ENCODE results near the gene EDNRB.
"Not testable (repeated sequence)": the region's sequence is repeated elsewhere in the genome, so short reads cannot be mapped to it uniquely, and the experiment has no call there.

EDNRB gene

GRCh38 chr13:77876176-77876575, 42.5 kb downstream of the EDNRB start:
- no peaks in the 10 kb centered on the region for H3K36me3 Mint-ChIP-seq
- H3K27me3 Mint-ChIP-seq, result peaks cover 3% of the 10 kb centered on the region
- no peak overlapping the region for H3K27ac Mint-ChIP-seq
- no peaks in the 10 kb centered on the region for H3K9me3 Mint-ChIP-seq (ENCODE audit: low read depth)
- no peaks in the 10 kb centered on the region for H3K4me1 Mint-ChIP-seq (ENCODE audit: low read depth)
- H3K4me3 Mint-ChIP-seq, result no peak overlapping the region

- Mint-ChIP-seq H3K4me1 (ENCODE audit: low read depth) (no peaks in the 10 kb centered on the region), H3K4me3 (no peak overlapping the region), H3K27me3 (peaks cover 3% of the 10 kb centered on the region), H3K27ac (no peak overlapping the region), H3K36me3 (no peaks in the 10 kb centered on the region), H3K9me3 (ENCODE audit: low read depth) (no peaks in the 10 kb centered on the region)
Measured at GRCh38 chr13:77874406-77874805, 44.2 kb downstream of the EDNRB start.

GRCh38 chr13:77872995-77873394, 45.6 kb downstream of the EDNRB start:
- Mint-ChIP-seq H3K4me1 (ENCODE audit: low read depth) (no peaks in the 10 kb centered on the region), H3K9me3 (ENCODE audit: low read depth) (peaks cover 2% of the 10 kb centered on the region), H3K4me3 (no peak overlapping the region), H3K36me3 (no peaks in the 10 kb centered on the region), H3K27ac (no peak overlapping the region), H3K27me3 (peaks cover 3% of the 10 kb centered on the region)

GRCh38 chr13:77871596-77871995, 47.0 kb downstream of the EDNRB start:
- Mint-ChIP-seq H3K36me3 (no peaks in the 10 kb centered on the region), H3K4me3 (no peak overlapping the region), H3K4me1 (ENCODE audit: low read depth) (no peaks in the 10 kb centered on the region), H3K27me3 (peaks cover 1% of the 10 kb centered on the region), H3K27ac (no peak overlapping the region), H3K9me3 (ENCODE audit: low read depth) (peaks cover 6% of the 10 kb centered on the region)

GRCh38 chr13:77868717-77869116, 49.9 kb downstream of the EDNRB start:
- Mint-ChIP-seq H3K9me3 (ENCODE audit: low read depth) (peaks cover 6% of the 10 kb centered on the region), H3K27ac (no peak overlapping the region), H3K4me3 (no peak overlapping the region), H3K36me3 (no peaks in the 10 kb centered on the region), H3K4me1 (ENCODE audit: low read depth) (no peaks in the 10 kb centered on the region), H3K27me3 (peaks cover 5% of the 10 kb centered on the region)

GRCh38 chr13:77866971-77867370, 51.7 kb downstream of the EDNRB start:
- H3K9me3 Mint-ChIP-seq (ENCODE audit: low read depth), result peaks cover 6% of the 10 kb centered on the region
- no peak overlapping the region for H3K4me3 Mint-ChIP-seq
- no peak overlapping the region for H3K27ac Mint-ChIP-seq
- no peaks in the 10 kb centered on the region for H3K36me3 Mint-ChIP-seq
- H3K4me1 Mint-ChIP-seq (ENCODE audit: low read depth), result no peaks in the 10 kb centered on the region
- peaks cover 4% of the 10 kb centered on the region for H3K27me3 Mint-ChIP-seq

- Mint-ChIP-seq H3K4me1 (ENCODE audit: low read depth) (no peaks in the 10 kb centered on the region), H3K27ac (no peak overlapping the region), H3K36me3 (no peaks in the 10 kb centered on the region), H3K4me3 (no peak overlapping the region), H3K9me3 (ENCODE audit: low read depth) (peaks cover 6% of the 10 kb centered on the region), H3K27me3 (peaks cover 4% of the 10 kb centered on the region)
Measured at GRCh38 chr13:77865622-77866021, 53.0 kb downstream of the EDNRB start.

- Mint-ChIP-seq H3K4me3 (no peak overlapping the region), H3K9me3 (ENCODE audit: low read depth) (peaks cover 6% of the 10 kb centered on the region), H3K27ac (no peak overlapping the region), H3K27me3 (peaks cover 4% of the 10 kb centered on the region), H3K36me3 (no peaks in the 10 kb centered on the region), H3K4me1 (ENCODE audit: low read depth) (no peaks in the 10 kb centered on the region)
Measured at GRCh38 chr13:77863144-77863543, 55.5 kb downstream of the EDNRB start.

GRCh38 chr13:77861741-77862140, 56.9 kb downstream of the EDNRB start:
- Mint-ChIP-seq H3K4me1 (ENCODE audit: low read depth) (no peaks in the 10 kb centered on the region), H3K4me3 (no peak overlapping the region), H3K27me3 (peaks cover 4% of the 10 kb centered on the region), H3K27ac (no peak overlapping the region), H3K36me3 (no peaks in the 10 kb centered on the region), H3K9me3 (ENCODE audit: low read depth) (no peaks in the 10 kb centered on the region)

- no peaks in the 10 kb centered on the region for H3K9me3 Mint-ChIP-seq (ENCODE audit: low read depth)
- peaks cover 4% of the 10 kb centered on the region for H3K27me3 Mint-ChIP-seq
- H3K36me3 Mint-ChIP-seq, result no peaks in the 10 kb centered on the region
Measured at GRCh38 chr13:77860507-77860981, 58.1 kb downstream of the EDNRB start.

GRCh38 chr13:77859450-77859849, 59.2 kb downstream of the EDNRB start:
- Mint-ChIP-seq H3K27me3 (peaks cover 3% of the 10 kb centered on the region), H3K36me3 (no peaks in the 10 kb centered on the region), H3K4me1 (ENCODE audit: low read depth) (no peaks in the 10 kb centered on the region), H3K27ac (no peak overlapping the region), H3K9me3 (ENCODE audit: low read depth) (no peaks in the 10 kb centered on the region), H3K4me3 (no peak overlapping the region)

More at GRCh38 chr13:77860507-77860981, 58.1 kb downstream of the EDNRB start:
- H3K4me3 Mint-ChIP-seq, result no peak overlapping the region
- no peaks in the 10 kb centered on the region for H3K4me1 Mint-ChIP-seq (ENCODE audit: low read depth)
- H3K27ac Mint-ChIP-seq, result no peak overlapping the region

GRCh38 chr13:77857531-77858209, 61.0 kb downstream of the EDNRB start:
- H3K4me1 Mint-ChIP-seq (ENCODE audit: low read depth), result no peaks in the 10 kb centered on the region

GRCh38 chr13:77853703-77854102, 64.9 kb downstream of the EDNRB start:
- no peaks in the 10 kb centered on the region for H3K27me3 Mint-ChIP-seq
- no peaks in the 10 kb centered on the region for H3K4me1 Mint-ChIP-seq (ENCODE audit: low read depth)
- no peaks in the 10 kb centered on the region for H3K9me3 Mint-ChIP-seq (ENCODE audit: low read depth)
- H3K4me3 Mint-ChIP-seq, result no peak overlapping the region
- H3K36me3 Mint-ChIP-seq, result no peaks in the 10 kb centered on the region
- H3K27ac Mint-ChIP-seq, result no peak overlapping the region

More at GRCh38 chr13:77857531-77858209, 61.0 kb downstream of the EDNRB start:
- Mint-ChIP-seq H3K27ac (no peak overlapping the region), H3K9me3 (ENCODE audit: low read depth) (no peaks in the 10 kb centered on the region), H3K36me3 (no peaks in the 10 kb centered on the region), H3K4me3 (no peak overlapping the region), H3K27me3 (no peaks in the 10 kb centered on the region)

GRCh38 chr13:77848050-77848449, 70.6 kb downstream of the EDNRB start:
- H3K4me1 Mint-ChIP-seq (ENCODE audit: low read depth); H3K4me3 Mint-ChIP-seq; H3K27ac Mint-ChIP-seq; H3K9me3 Mint-ChIP-seq (ENCODE audit: low read depth); H3K27me3 Mint-ChIP-seq; H3K36me3 Mint-ChIP-seq: not testable (repeated sequence)

GRCh38 chr13:77846173-77846572, 72.5 kb downstream of the EDNRB start:
- Mint-ChIP-seq H3K4me1 (ENCODE audit: low read depth) (no peaks in the 10 kb centered on the region), H3K36me3 (no peaks in the 10 kb centered on the region), H3K27me3 (peaks cover 2% of the 10 kb centered on the region), H3K9me3 (ENCODE audit: low read depth) (peaks cover 4% of the 10 kb centered on the region), H3K4me3 (no peak overlapping the region), H3K27ac (no peak overlapping the region)
